ENCODE measurements around the gene FRY.
A peak's percentile ranks its signal among the peaks of the same experiment; 100 is the strongest.

Gene FRY

GRCh38 chr13:32029684-32030083 is 1.9 kb upstream of the FRY start:
- no peak overlapping the region for H3K27ac ChIP-seq (ENCODE audit: low read depth, low read length)
- H3K36me3 ChIP-seq (ENCODE audit: control insufficient read depth, insufficient read depth, low read length): no peaks in the 10 kb centered on the region
- no peak overlapping the region for H3K9ac ChIP-seq (ENCODE audit: low read length)
- peaks cover 14% of the 10 kb centered on the region; the same call in 1 of the 2 replicates for H3K27me3 ChIP-seq (ENCODE audit: control insufficient read depth, insufficient read depth, low read length)
- H3K4me3 ChIP-seq (ENCODE audit: low read depth, low read length): no peak overlapping the region
- H3K9me3 ChIP-seq (ENCODE audit: control insufficient read depth, insufficient read depth, low read depth, low read length): no peaks in the 10 kb centered on the region
- H3K4me1 ChIP-seq (ENCODE audit: control insufficient read depth, insufficient read depth, low read length): peaks cover 26% of the 10 kb centered on the region

DNA sequence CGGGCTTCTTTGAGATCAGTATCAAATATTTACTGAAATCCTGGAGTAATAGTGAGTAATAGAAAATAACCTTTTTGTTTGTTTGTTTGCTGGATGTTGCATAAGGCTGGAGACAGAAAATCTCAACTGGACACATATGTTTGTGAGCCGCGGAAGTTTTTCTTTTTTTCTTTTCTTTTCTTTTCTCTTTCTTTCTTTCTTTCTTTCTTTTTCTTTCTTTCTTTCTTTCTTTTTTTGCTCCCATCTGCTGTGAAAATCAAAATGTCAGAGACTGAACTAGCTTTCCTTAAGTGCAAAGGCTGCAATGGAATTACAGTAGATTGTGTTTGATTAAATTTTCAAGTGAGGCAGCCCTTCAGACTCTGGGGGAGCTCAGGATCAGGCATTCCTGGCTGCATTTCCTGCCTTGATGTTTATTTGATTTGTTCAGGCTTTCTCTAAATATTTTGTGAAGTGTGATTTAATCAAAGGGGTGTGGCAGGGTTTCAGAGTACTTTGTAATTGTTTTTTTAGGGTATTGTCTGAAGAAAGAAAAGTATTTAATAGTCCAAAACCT is 319 bp downstream of the FRY start:
- Histone ChIP-seq H3K27me3 (ENCODE audit: control insufficient read depth, insufficient read depth, low read length) (peaks cover 14% of the 10 kb centered on the region; the same call in 1 of the 2 replicates), H3K4me1 (ENCODE audit: control insufficient read depth, insufficient read depth, low read length) (peaks cover 31% of the 10 kb centered on the region), H3K27ac (ENCODE audit: low read depth, low read length) (no peak overlapping the region), H3K9me3 (ENCODE audit: control insufficient read depth, insufficient read depth, low read depth, low read length) (no peaks in the 10 kb centered on the region), H3K4me3 (ENCODE audit: low read depth, low read length) (peak overlapping the region; percentile 70), H3K36me3 (ENCODE audit: control insufficient read depth, insufficient read depth, low read length) (no peaks in the 10 kb centered on the region), H3K9ac (ENCODE audit: low read length) (no peak overlapping the region)

GRCh38 chr13:32032759-32033158 is 1.2 kb downstream of the FRY start:
- Histone ChIP-seq H3K4me3 (ENCODE audit: low read depth, low read length) (no peak overlapping the region), H3K9ac (ENCODE audit: low read length) (no peak overlapping the region), H3K36me3 (ENCODE audit: control insufficient read depth, insufficient read depth, low read length) (no peaks in the 10 kb centered on the region), H3K27ac (ENCODE audit: low read depth, low read length) (no peak overlapping the region), H3K9me3 (ENCODE audit: control insufficient read depth, insufficient read depth, low read depth, low read length) (no peaks in the 10 kb centered on the region), H3K27me3 (ENCODE audit: control insufficient read depth, insufficient read depth, low read length) (peaks cover 14% of the 10 kb centered on the region; the same call in 1 of the 2 replicates), H3K4me1 (ENCODE audit: control insufficient read depth, insufficient read depth, low read length) (peaks cover 31% of the 10 kb centered on the region)

GRCh38 chr13:32033744-32034143 is 2.2 kb downstream of the FRY start:
- Histone ChIP-seq H3K36me3 (ENCODE audit: control insufficient read depth, insufficient read depth, low read length) (no peaks in the 10 kb centered on the region), H3K4me1 (ENCODE audit: control insufficient read depth, insufficient read depth, low read length) (peaks cover 26% of the 10 kb centered on the region), H3K4me3 (ENCODE audit: low read depth, low read length) (no peak overlapping the region), H3K9ac (ENCODE audit: low read length) (no peak overlapping the region), H3K27me3 (ENCODE audit: control insufficient read depth, insufficient read depth, low read length) (peaks cover 14% of the 10 kb centered on the region; the same call in 1 of the 2 replicates), H3K27ac (ENCODE audit: low read depth, low read length) (no peak overlapping the region), H3K9me3 (ENCODE audit: control insufficient read depth, insufficient read depth, low read depth, low read length) (no peaks in the 10 kb centered on the region)

DNA sequence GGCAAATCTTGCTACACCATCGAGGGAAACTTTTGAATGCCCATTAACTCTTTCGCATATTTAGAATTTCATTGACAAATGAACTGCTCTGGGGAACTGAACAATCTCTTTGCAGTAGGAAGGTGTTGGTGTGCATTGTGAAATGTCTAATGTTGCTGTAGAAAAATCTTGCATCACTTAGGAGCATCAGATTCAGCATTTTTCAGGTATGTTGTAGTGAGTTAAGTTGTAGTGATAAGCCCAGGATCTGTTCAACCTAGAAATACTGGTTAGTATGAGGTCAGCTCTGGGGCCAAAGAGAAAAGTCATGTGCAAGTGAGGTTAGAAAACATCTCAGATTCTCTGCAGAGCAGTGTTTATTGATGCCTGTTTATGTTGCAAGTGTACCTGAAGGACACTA is 4.1 kb downstream of the FRY start:
- peaks cover 6% of the 10 kb centered on the region; the same call in 1 of the 2 replicates for H3K27me3 ChIP-seq (ENCODE audit: control insufficient read depth, insufficient read depth, low read length)
- no peak overlapping the region for H3K27ac ChIP-seq (ENCODE audit: low read depth, low read length)
- no peak overlapping the region for H3K9ac ChIP-seq (ENCODE audit: low read length)
- no peaks in the 10 kb centered on the region for H3K9me3 ChIP-seq (ENCODE audit: control insufficient read depth, insufficient read depth, low read depth, low read length)
- H3K36me3 ChIP-seq (ENCODE audit: control insufficient read depth, insufficient read depth, low read length): no peaks in the 10 kb centered on the region
- H3K4me1 ChIP-seq (ENCODE audit: control insufficient read depth, insufficient read depth, low read length): peaks cover 17% of the 10 kb centered on the region
- no peak overlapping the region for H3K4me3 ChIP-seq (ENCODE audit: low read depth, low read length)

- H3K36me3 ChIP-seq (ENCODE audit: control insufficient read depth, insufficient read depth, low read length): no peaks in the 10 kb centered on the region
- H3K4me3 ChIP-seq (ENCODE audit: low read depth, low read length): no peak overlapping the region
Observed at GRCh38 chr13:32036126-32036695, 4.6 kb downstream of the FRY start.

GRCh38 chr13:32036757-32037156 is 5.2 kb downstream of the FRY start:
- no peak overlapping the region for H3K9ac ChIP-seq (ENCODE audit: low read length)
- no peaks in the 10 kb centered on the region for H3K36me3 ChIP-seq (ENCODE audit: control insufficient read depth, insufficient read depth, low read length)
- H3K27me3 ChIP-seq (ENCODE audit: control insufficient read depth, insufficient read depth, low read length): peaks cover 4% of the 10 kb centered on the region; the same call in 1 of the 2 replicates
- no peak overlapping the region for H3K27ac ChIP-seq (ENCODE audit: low read depth, low read length)
- H3K9me3 ChIP-seq (ENCODE audit: control insufficient read depth, insufficient read depth, low read depth, low read length): no peaks in the 10 kb centered on the region
- no peak overlapping the region for H3K4me3 ChIP-seq (ENCODE audit: low read depth, low read length)
- H3K4me1 ChIP-seq (ENCODE audit: control insufficient read depth, insufficient read depth, low read length): peaks cover 15% of the 10 kb centered on the region; the same call in 1 of the 2 replicates

More at GRCh38 chr13:32036126-32036695, 4.6 kb downstream of the FRY start:
- H3K4me1 ChIP-seq (ENCODE audit: control insufficient read depth, insufficient read depth, low read length): peaks cover 15% of the 10 kb centered on the region; the same call in 1 of the 2 replicates
- no peaks in the 10 kb centered on the region for H3K9me3 ChIP-seq (ENCODE audit: control insufficient read depth, insufficient read depth, low read depth, low read length)
- peaks cover 4% of the 10 kb centered on the region; the same call in 1 of the 2 replicates for H3K27me3 ChIP-seq (ENCODE audit: control insufficient read depth, insufficient read depth, low read length)
- no peak overlapping the region for H3K9ac ChIP-seq (ENCODE audit: low read length)
- H3K27ac ChIP-seq (ENCODE audit: low read depth, low read length): no peak overlapping the region

DNA sequence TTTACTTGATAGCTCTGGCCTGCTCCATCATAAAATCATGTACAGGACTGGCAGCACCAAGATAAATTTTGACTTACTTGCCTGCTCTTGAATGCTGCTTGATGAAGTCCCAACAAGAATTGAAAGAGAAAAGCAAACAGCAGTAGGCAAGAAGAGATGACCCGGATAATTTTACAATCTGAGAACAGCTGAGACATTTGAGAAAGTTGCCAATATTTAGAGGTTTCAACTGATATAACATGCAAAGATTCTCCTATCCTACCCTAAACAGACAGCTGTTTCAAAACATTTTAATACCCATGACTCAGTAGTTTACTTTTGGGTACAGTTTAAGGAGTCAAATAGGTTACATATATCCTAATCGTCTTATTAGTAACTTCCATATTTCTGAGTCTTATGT is 5.9 kb downstream of the FRY start:
- no peak overlapping the region for H3K4me3 ChIP-seq (ENCODE audit: low read depth, low read length)
- H3K36me3 ChIP-seq (ENCODE audit: control insufficient read depth, insufficient read depth, low read length): no peaks in the 10 kb centered on the region
- no peak overlapping the region for H3K27ac ChIP-seq (ENCODE audit: low read depth, low read length)
- no peak overlapping the region for H3K9ac ChIP-seq (ENCODE audit: low read length)
- H3K9me3 ChIP-seq (ENCODE audit: control insufficient read depth, insufficient read depth, low read depth, low read length): no peaks in the 10 kb centered on the region
- H3K27me3 ChIP-seq (ENCODE audit: control insufficient read depth, insufficient read depth, low read length): no peaks in the 10 kb centered on the region; the same call in 1 of the 2 replicates
- H3K4me1 ChIP-seq (ENCODE audit: control insufficient read depth, insufficient read depth, low read length): peaks cover 15% of the 10 kb centered on the region; the same call in 1 of the 2 replicates

GRCh38 chr13:32038343-32038742 is 6.8 kb downstream of the FRY start:
- Histone ChIP-seq H3K4me3 (ENCODE audit: low read depth, low read length) (no peak overlapping the region), H3K9ac (ENCODE audit: low read length) (no peak overlapping the region), H3K9me3 (ENCODE audit: control insufficient read depth, insufficient read depth, low read depth, low read length) (no peaks in the 10 kb centered on the region), H3K27ac (ENCODE audit: low read depth, low read length) (no peak overlapping the region), H3K36me3 (ENCODE audit: control insufficient read depth, insufficient read depth, low read length) (no peaks in the 10 kb centered on the region), H3K27me3 (ENCODE audit: control insufficient read depth, insufficient read depth, low read length) (no peaks in the 10 kb centered on the region), H3K4me1 (ENCODE audit: control insufficient read depth, insufficient read depth, low read length) (peaks cover 15% of the 10 kb centered on the region; the same call in 1 of the 2 replicates)

DNA sequence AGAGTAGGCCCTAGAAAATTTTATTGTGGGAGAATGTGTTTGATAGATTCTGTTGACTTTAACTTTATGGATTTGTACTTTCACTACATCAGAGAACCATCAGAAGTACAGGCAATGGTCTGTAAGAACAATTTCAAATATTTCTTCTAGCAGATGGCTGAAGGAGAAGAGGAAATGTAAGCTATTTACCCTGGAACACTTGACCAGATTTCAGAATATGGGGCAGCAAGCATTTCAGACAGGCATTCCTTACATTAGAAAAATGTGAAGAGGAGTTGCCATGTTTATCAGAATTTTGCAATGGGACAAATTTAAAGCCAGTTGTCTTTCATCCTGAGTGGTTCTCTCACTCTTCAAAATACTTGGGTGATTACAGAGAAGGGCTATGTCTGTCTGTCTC is 7.5 kb downstream of the FRY start:
- peaks cover 15% of the 10 kb centered on the region; the same call in 1 of the 2 replicates for H3K4me1 ChIP-seq (ENCODE audit: control insufficient read depth, insufficient read depth, low read length)
- no peak overlapping the region for H3K4me3 ChIP-seq (ENCODE audit: low read depth, low read length)
- H3K36me3 ChIP-seq (ENCODE audit: control insufficient read depth, insufficient read depth, low read length): no peaks in the 10 kb centered on the region
- no peak overlapping the region for H3K27ac ChIP-seq (ENCODE audit: low read depth, low read length)
- H3K9ac ChIP-seq (ENCODE audit: low read length): no peak overlapping the region
- H3K9me3 ChIP-seq (ENCODE audit: control insufficient read depth, insufficient read depth, low read depth, low read length): no peaks in the 10 kb centered on the region
- no peaks in the 10 kb centered on the region for H3K27me3 ChIP-seq (ENCODE audit: control insufficient read depth, insufficient read depth, low read length)

GRCh38 chr13:32039528-32039927 is 8.0 kb downstream of the FRY start:
- Histone ChIP-seq H3K27me3 (ENCODE audit: control insufficient read depth, insufficient read depth, low read length) (no peaks in the 10 kb centered on the region), H3K9me3 (ENCODE audit: control insufficient read depth, insufficient read depth, low read depth, low read length) (no peaks in the 10 kb centered on the region), H3K9ac (ENCODE audit: low read length) (no peak overlapping the region), H3K36me3 (ENCODE audit: control insufficient read depth, insufficient read depth, low read length) (no peaks in the 10 kb centered on the region), H3K27ac (ENCODE audit: low read depth, low read length) (no peak overlapping the region), H3K4me3 (ENCODE audit: low read depth, low read length) (no peak overlapping the region), H3K4me1 (ENCODE audit: control insufficient read depth, insufficient read depth, low read length) (peaks cover 15% of the 10 kb centered on the region; the same call in 1 of the 2 replicates)
